Right lobe of liver (tissue), 4 donors: ENCODE results near the gene SPATA46.

Experiments
- POLR2A ChIP-seq: fragments of 450-650 bp; IDR thresholded peaks from one replicate; pipeline ENCODE4 v1.6.1; 2017; ENCODE audit warnings: antibody characterized with exemption, mild to moderate bottlenecking
- TF ChIP-seq, protein P1 (sequence below), 4 donors: fragments of 200-600 bp in 3 of 4; fragments of 450-650 bp in 1 of 4; IDR thresholded peaks; one replicate each; pipeline versions ENCODE4 v1.5.1 to v1.8.0; 2016 to 2022; ENCODE audit warnings: antibody characterized with exemption in 4 of 4, mild to moderate bottlenecking in 2 of 4
- donor health status: DM: no; HTN: no; CAD: no.
- donor health status: DM: no; HTN: no; CAD: no.
- donor health status: DM: no; HTN: yes; CAD: no.

DNA sequence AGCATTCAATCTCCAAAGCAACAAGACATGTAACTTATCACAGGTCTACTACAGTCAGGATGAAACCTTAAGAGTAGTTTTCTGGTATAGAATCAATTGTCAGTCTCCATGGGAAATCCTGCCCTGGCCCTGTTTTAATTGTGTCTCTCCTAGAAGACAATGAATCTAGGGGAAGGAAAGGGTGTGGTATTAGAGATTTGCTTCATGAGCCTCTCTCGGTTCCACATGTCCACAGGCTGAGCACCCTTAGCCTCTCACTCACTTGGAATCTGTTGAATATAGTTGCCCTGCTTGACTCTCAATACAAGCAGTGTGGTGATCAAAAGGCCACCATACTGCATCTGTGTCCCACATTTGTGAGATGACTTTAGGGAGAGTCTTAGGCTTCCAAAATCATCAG is 17.7 kb downstream of the SPATA46 start:
- no peak for TF ChIP-seq POLR2A
- TF ChIP-seq, protein P1, sequence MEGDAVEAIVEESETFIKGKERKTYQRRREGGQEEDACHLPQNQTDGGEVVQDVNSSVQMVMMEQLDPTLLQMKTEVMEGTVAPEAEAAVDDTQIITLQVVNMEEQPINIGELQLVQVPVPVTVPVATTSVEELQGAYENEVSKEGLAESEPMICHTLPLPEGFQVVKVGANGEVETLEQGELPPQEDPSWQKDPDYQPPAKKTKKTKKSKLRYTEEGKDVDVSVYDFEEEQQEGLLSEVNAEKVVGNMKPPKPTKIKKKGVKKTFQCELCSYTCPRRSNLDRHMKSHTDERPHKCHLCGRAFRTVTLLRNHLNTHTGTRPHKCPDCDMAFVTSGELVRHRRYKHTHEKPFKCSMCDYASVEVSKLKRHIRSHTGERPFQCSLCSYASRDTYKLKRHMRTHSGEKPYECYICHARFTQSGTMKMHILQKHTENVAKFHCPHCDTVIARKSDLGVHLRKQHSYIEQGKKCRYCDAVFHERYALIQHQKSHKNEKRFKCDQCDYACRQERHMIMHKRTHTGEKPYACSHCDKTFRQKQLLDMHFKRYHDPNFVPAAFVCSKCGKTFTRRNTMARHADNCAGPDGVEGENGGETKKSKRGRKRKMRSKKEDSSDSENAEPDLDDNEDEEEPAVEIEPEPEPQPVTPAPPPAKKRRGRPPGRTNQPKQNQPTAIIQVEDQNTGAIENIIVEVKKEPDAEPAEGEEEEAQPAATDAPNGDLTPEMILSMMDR (IDR thresholded peaks at IDR 0.05) = no peak
